Neutrophil (primary cell): Measurements from ENCODE around the gene MGMT.

Experiments
- H3K27ac ChIP-seq: fragments of 200-600 bp; sonication (generic); 2 replicates; pipeline ENCODE4 v1.5.1; 2016; ENCODE audit warnings: mild to moderate bottlenecking, moderate library complexity
- H3K27me3 ChIP-seq: fragments of 200-600 bp; sonication (generic); 2 replicates; pipeline ENCODE4 v1.6.0; 2016; ENCODE audit warnings: mild to moderate bottlenecking
- H3K36me3 ChIP-seq: fragments of 200-600 bp; sonication (generic); 2 replicates; pipeline ENCODE4 v1.5.1; 2017
- H3K4me1 ChIP-seq, 2 experiments: fragments of 200-600 bp in 1 of 2; sonication (generic) in 1 of 2; 1 replicate in 1 of 2; 2 replicates in 1 of 2; pipeline versions ENCODE4 v1.5.1 to v1.6.1; 2013 to 2016; ENCODE audit warnings: low read depth in 1 of 2, low read length in 1 of 2, mild to moderate bottlenecking in 1 of 2, moderate library complexity in 1 of 2; ENCODE audit not compliant: control insufficient read depth in 1 of 2, insufficient read depth in 1 of 2
- H3K4me3 ChIP-seq, 2 experiments: fragments of 200-600 bp in 1 of 2; sonication (generic) in 1 of 2; 1 replicate in 1 of 2; 2 replicates in 1 of 2; pipeline ENCODE4 v1.5.1; 2013 to 2016; ENCODE audit warnings: low read depth in 1 of 2, low read length in 1 of 2, mild to moderate bottlenecking in 1 of 2, moderate library complexity in 1 of 2
- H3K9me3 ChIP-seq: fragments of 200-600 bp; sonication (generic); 2 replicates; pipeline ENCODE4 v1.5.1; 2016
- TF ChIP-seq, protein P1 (sequence below): fragments of 200-600 bp; sonication (generic); IDR thresholded peaks from 2 replicates; pipeline ENCODE4 v1.5.1; 2016; ENCODE audit warnings: antibody characterized with exemption

The MGMT gene

GRCh38 chr10:129711291-129711690 is 244.2 kb downstream of the MGMT start:
- Histone ChIP-seq H3K27me3 (no peaks in the 10 kb centered on the region), H3K9me3 (no peaks in the 10 kb centered on the region), H3K4me1 (peaks cover 8 to 17% of the 10 kb centered on the region in 2 experiments), H3K36me3 (no peaks in the 10 kb centered on the region), H3K27ac (no peak overlapping the region), H3K4me3 (no peak overlapping the region)
- TF ChIP-seq, protein P1, sequence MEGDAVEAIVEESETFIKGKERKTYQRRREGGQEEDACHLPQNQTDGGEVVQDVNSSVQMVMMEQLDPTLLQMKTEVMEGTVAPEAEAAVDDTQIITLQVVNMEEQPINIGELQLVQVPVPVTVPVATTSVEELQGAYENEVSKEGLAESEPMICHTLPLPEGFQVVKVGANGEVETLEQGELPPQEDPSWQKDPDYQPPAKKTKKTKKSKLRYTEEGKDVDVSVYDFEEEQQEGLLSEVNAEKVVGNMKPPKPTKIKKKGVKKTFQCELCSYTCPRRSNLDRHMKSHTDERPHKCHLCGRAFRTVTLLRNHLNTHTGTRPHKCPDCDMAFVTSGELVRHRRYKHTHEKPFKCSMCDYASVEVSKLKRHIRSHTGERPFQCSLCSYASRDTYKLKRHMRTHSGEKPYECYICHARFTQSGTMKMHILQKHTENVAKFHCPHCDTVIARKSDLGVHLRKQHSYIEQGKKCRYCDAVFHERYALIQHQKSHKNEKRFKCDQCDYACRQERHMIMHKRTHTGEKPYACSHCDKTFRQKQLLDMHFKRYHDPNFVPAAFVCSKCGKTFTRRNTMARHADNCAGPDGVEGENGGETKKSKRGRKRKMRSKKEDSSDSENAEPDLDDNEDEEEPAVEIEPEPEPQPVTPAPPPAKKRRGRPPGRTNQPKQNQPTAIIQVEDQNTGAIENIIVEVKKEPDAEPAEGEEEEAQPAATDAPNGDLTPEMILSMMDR, result no peak

DNA sequence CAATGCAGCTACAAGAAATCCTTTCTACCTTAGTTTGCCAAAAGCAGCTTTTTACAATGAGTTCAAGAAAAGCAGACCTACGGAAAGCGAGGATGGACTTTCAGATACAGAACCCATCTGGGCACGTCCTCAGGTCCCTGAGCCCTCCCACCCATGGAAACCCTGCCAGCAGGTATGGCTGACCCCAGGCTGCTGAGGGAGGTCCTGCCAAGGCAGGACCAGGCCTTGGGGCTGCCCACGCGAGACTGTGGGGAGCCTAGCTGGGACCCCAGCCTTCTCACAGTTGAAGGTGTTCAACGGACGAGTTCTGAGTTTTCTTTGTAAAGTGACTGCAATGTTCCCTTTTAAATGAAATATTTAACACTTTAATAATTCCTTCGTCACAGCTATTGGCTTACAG is 245.0 kb downstream of the MGMT start:
- TF ChIP-seq, protein P1, result no peak
- no peak overlapping the region for H3K27ac ChIP-seq
- no peaks in the 10 kb centered on the region for H3K27me3 ChIP-seq
- H3K9me3 ChIP-seq, result no peaks in the 10 kb centered on the region
- peaks cover 8 to 20% of the 10 kb centered on the region in 2 experiments for H3K4me1 ChIP-seq
- H3K36me3 ChIP-seq, result no peaks in the 10 kb centered on the region
- H3K4me3 ChIP-seq, result no peak overlapping the region

- Histone ChIP-seq H3K27ac (no peak overlapping the region), H3K9me3 (no peaks in the 10 kb centered on the region), H3K27me3 (no peaks in the 10 kb centered on the region), H3K36me3 (no peaks in the 10 kb centered on the region), H3K4me1 (peaks cover 8 to 20% of the 10 kb centered on the region in 2 experiments), H3K4me3 (no peak overlapping the region)
- TF ChIP-seq, protein P1, result no peak
These were observed 246.7 kb downstream of the MGMT start for GRCh38 chr10:129713659-129714265.

GRCh38 chr10:129715805-129716204 is 248.8 kb downstream of the MGMT start:
- H3K27me3 ChIP-seq, result no peaks in the 10 kb centered on the region
- no peak overlapping the region for H3K27ac ChIP-seq
- H3K9me3 ChIP-seq, result no peaks in the 10 kb centered on the region
- TF ChIP-seq, protein P1, result no peak
- no peak overlapping the region for H3K4me3 ChIP-seq
- peaks cover 8 to 20% of the 10 kb centered on the region in 2 experiments for H3K4me1 ChIP-seq
- no peaks in the 10 kb centered on the region for H3K36me3 ChIP-seq

DNA sequence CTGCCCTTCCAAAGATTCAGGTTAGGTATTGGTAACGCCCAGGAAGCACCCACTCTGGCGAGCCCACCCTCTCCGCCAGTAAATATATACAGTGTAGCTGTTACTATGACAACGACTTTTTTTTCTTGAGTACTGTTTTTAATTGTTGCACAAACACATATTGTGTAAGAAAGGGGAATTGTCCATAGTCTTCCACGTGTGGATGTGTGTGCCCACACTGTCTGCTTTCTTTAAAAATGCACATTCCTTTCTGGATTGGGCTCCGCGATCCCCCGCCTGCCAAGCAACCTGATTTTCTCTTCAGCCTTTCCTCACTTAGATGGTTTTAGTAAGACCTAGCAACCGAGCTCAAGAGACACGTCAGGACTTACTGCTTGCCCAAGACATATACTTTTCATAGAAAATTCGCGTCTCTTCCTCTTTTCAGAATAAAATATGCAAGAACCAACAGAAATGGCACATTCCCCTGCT is 249.2 kb downstream of the MGMT start:
- no peaks in the 10 kb centered on the region for H3K27me3 ChIP-seq
- peaks cover 8 to 20% of the 10 kb centered on the region in 2 experiments for H3K4me1 ChIP-seq
- H3K36me3 ChIP-seq, result no peaks in the 10 kb centered on the region
- TF ChIP-seq, protein P1, result no peak
- no peaks in the 10 kb centered on the region for H3K9me3 ChIP-seq
- no peak overlapping the region for H3K4me3 ChIP-seq
- no peak overlapping the region for H3K27ac ChIP-seq
